B cell (primary cell): ENCODE results near the gene HHAT. TPM values are rescaled to one million over a fixed set of nuclear protein-coding genes. Genes with fewer than 3 reads are reported as not detected.

ENCODE experiments used
- ATAC-seq: fragments of 200-7000 bp; cut with Tn5 transposase; one replicate; pipeline ENCODE4 v1.10.0; 2021; ENCODE audit warnings: low read depth, mild to moderate bottlenecking, moderate number of reproducible peaks, moderate library complexity
- CTCF ChIA-PET: fragments of 350-600 bp; sonication (Branson Sonifier 250); formaldehyde crosslinking; loops from one replicate; lab custom pipeline; 2021; ENCODE audit warnings: antibody characterized with exemption, inconsistent platforms; lab: Charles Lee
- POLR2A ChIA-PET: fragments of 350-600 bp; sonication (Branson Sonifier 250); formaldehyde crosslinking; loops from one replicate; lab custom pipeline; 2021; ENCODE audit warnings: antibody characterized with exemption; lab: Charles Lee
- DNase-seq: peaks from one replicate; pipeline ENCODE4 v3.0.0; 2013
- H2AFZ ChIP-seq: 2 replicates; pipeline ENCODE4 v1.6.1; 2012; ENCODE audit warnings: mild to moderate bottlenecking, low read depth, low read length; ENCODE audit not compliant: insufficient read depth, poor library complexity, severe bottlenecking
- H3K27ac ChIP-seq, 2 donors: 1 replicate in 1 of 2; 2 replicates in 1 of 2; pipeline ENCODE4 v1.5.1; 2012 to 2013; ENCODE audit warnings: low read length in 2 of 2, mild to moderate bottlenecking in 2 of 2, moderate library complexity in 1 of 2
- H3K27me3 ChIP-seq, 4 experiments: fragments of 200-600 bp in 1 of 4; sonication (generic) in 1 of 4; replicated peaks in 1 of 4; 1 replicate in 2 of 4; 2 replicates in 2 of 4; pipeline versions ENCODE4 v1.6.1 to v1.7.0; 2013 to 2016; ENCODE audit warnings: low read length in 3 of 4, mild to moderate bottlenecking in 2 of 4, mixed read lengths in 1 of 4, moderate library complexity in 1 of 4; ENCODE audit not compliant: insufficient read depth in 4 of 4, control insufficient read depth in 3 of 4; ENCODE audit errors: control extremely low read depth in 1 of 4
- H3K36me3 ChIP-seq, 2 experiments: replicated peaks in 1 of 2; 1 replicate in 1 of 2; 2 replicates in 1 of 2; pipeline versions ENCODE4 v1.6.1 to v1.7.1; 2013; ENCODE audit warnings: low read length in 1 of 2; ENCODE audit not compliant: insufficient read depth in 2 of 2, control insufficient read depth in 1 of 2; ENCODE audit errors: control extremely low read depth in 1 of 2, extremely low read depth in 1 of 2
- H3K4me1 ChIP-seq, 2 donors: fragments of 200-600 bp in 1 of 2; sonication (generic) in 1 of 2; 1 replicate in 1 of 2; 2 replicates in 1 of 2; pipeline versions ENCODE4 v1.5.1 to v1.6.1; 2013 to 2017; ENCODE audit warnings: low read length in 2 of 2; ENCODE audit not compliant: control insufficient read depth in 2 of 2, insufficient read depth in 2 of 2
- H3K4me2 ChIP-seq: replicated peaks from 2 replicates; pipeline ENCODE3; 2012; ENCODE audit warnings: mild to moderate bottlenecking, low read depth, low read length; ENCODE audit not compliant: poor library complexity, severe bottlenecking
- H3K4me3 ChIP-seq, 5 experiments: fragments of 200-600 bp in 1 of 5; sonication (generic) in 1 of 5; 1 replicate in 3 of 5; 2 replicates in 2 of 5; pipeline versions ENCODE4 v1.5.1 to v1.7.0; 2011 to 2016; ENCODE audit warnings: low read length in 4 of 5, mild to moderate bottlenecking in 4 of 5, low read depth in 2 of 5, control low read depth in 1 of 5, moderate library complexity in 1 of 5; ENCODE audit not compliant: insufficient read depth in 1 of 5; ENCODE audit errors: control extremely low read depth in 1 of 5, extremely low read depth in 1 of 5
- H3K79me2 ChIP-seq: fragments of 200-600 bp; sonication (generic); one replicate; pipeline ENCODE4 v1.6.0; 2016; ENCODE audit warnings: low read length; ENCODE audit not compliant: control insufficient read depth, insufficient read depth
- H3K9ac ChIP-seq: fragments of 200-600 bp; sonication (generic); 2 replicates; pipeline ENCODE4 v1.6.1; 2017; ENCODE audit warnings: mild to moderate bottlenecking, low read length, moderate library complexity
- H3K9me3 ChIP-seq, 3 donors: one replicate each; pipeline versions ENCODE4 v1.6.1 to v1.7.1; 2013; ENCODE audit warnings: low read length in 2 of 3; ENCODE audit not compliant: control insufficient read depth in 2 of 3, insufficient read depth in 1 of 3; ENCODE audit errors: control extremely low read depth in 1 of 3
- H4K20me1 ChIP-seq: 2 replicates; pipeline ENCODE4 v1.6.0; 2012; ENCODE audit warnings: mild to moderate bottlenecking, low read length; ENCODE audit not compliant: insufficient read depth, control insufficient read depth, poor library complexity, severe bottlenecking
- H3K27ac Mint-ChIP-seq: one replicate; pipeline ENCODE4 v1.8.0; 2021; ENCODE audit warnings: mixed read lengths
- H3K27me3 Mint-ChIP-seq: one replicate; pipeline ENCODE4 v1.8.0; 2021; ENCODE audit warnings: mixed read lengths
- H3K4me1 Mint-ChIP-seq: one replicate; pipeline ENCODE4 v1.8.0; 2021; ENCODE audit warnings: mixed read lengths
- H3K4me3 Mint-ChIP-seq: one replicate; pipeline ENCODE4 v1.8.0; 2021; ENCODE audit warnings: mixed read lengths
- H3K9me3 Mint-ChIP-seq: one replicate; pipeline ENCODE4 v1.8.0; 2022; ENCODE audit warnings: mixed read lengths; ENCODE audit not compliant: insufficient read depth
- CTCF ChIP-seq: fragments of 200-600 bp; IDR thresholded peaks from one replicate; pipeline ENCODE4 v1.8.0; 2022; ENCODE audit warnings: antibody characterized with exemption, mild to moderate bottlenecking
- EZH2 ChIP-seq: IDR thresholded peaks from 2 replicates; pipeline ENCODE4 v1.6.1; 2012; ENCODE audit warnings: borderline replicate concordance, low read depth, mild to moderate bottlenecking, moderate library complexity, low read length; ENCODE audit not compliant: insufficient read depth, poor library complexity, severe bottlenecking
- WGBS: methylation state at CpG from one replicate; pipeline ENCODE4 v1.1.5; 2013; ENCODE audit warnings: missing lambda C conversion rate; ENCODE audit not compliant: insufficient coverage; 5-methylcytosine and 5-hydroxymethylcytosine counted together
- intact Hi-C: fragments of 100-400 bp; cut with micrococcal nuclease; formaldehyde crosslinking; loops from one replicate; pipeline ENCODE4 v1.10.0; 2022
- polyA plus RNA-seq: library from polyadenylated mRNA; depleted of rRNA; stranded (reverse); fragments of >200 nt; gene quantifications from 2 replicates; pipeline ENCODE4 v1.2.3, GENCODE V29; 2012
- total RNA-seq, 2 donors: library from RNA; stranded (reverse); fragments of 120-200 nt in 1 of 2; gene quantifications; 1 replicate in 1 of 2; 2 replicates in 1 of 2; pipeline versions ENCODE4 v1.2.3 to v1.2.4, GENCODE V29; 2013 to 2022

The HHAT gene
- total and polyA plus RNA-seq, 2 donors (not counting 1 experiment from before 2014, with no cell fraction given) = 4.0 to 28.2 TPM

GRCh38 chr1:210371916-210372315, 43.2 kb downstream of the HHAT start:
- H3K27ac Mint-ChIP-seq = no peak overlapping the region
- Histone ChIP-seq H3K27me3 (no peaks in the 10 kb centered on the region), H4K20me1 (no peaks in the 10 kb centered on the region), H3K79me2 (no peaks in the 10 kb centered on the region), H3K4me1 (no peaks in the 10 kb centered on the region), H2AFZ (no peak overlapping the region), H3K27ac (no peak overlapping the region), H3K9me3 (no peaks in the 10 kb centered on the region), H3K4me2 (no peak overlapping the region), H3K36me3 (no peaks in the 10 kb centered on the region), H3K9ac (no peak overlapping the region), H3K4me3 (no peak overlapping the region)
- WGBS = 75% methylated on average over 2 of the region's 2 CpGs
- no peak overlapping the region for H3K4me3 Mint-ChIP-seq
- peaks cover 1% of the 10 kb centered on the region for H3K4me1 Mint-ChIP-seq
- intact Hi-C loops = no loop called here
- no peak for TF ChIP-seq EZH2
- TF ChIP-seq CTCF = no peak
- POLR2A ChIA-PET = no interaction called here
- H3K27me3 Mint-ChIP-seq = no peaks in the 10 kb centered on the region
- no peak for ATAC-seq
- no peaks in the 10 kb centered on the region for H3K9me3 Mint-ChIP-seq
- CTCF ChIA-PET = no interaction called here
- no peak for DNase-seq

DNA sequence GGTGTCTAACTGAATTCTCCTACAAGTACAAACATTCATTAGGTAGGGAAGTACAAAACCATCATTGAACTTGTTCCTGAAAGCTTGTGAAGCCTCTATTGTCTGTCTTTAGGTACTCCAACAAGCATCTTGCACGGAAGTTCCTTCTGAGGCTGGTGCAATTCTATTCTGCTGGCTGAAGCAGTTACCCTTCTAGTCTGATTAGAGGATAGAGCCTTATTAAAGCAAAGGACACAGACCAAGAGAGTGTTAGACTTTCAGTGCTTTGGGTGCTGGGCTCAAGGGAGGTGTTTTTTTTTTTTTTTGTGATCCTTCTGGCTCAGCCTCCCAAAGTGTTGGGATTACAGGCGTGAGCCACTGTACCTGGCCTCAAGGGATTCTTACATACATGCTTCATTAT, 43.8 kb downstream of the HHAT start:
- no peak overlapping the region for H3K4me3 ChIP-seq
- H3K79me2 ChIP-seq = no peaks in the 10 kb centered on the region
- no peak overlapping the region for H3K27ac ChIP-seq
- Mint-ChIP-seq H3K4me3 (no peak overlapping the region), H3K27ac (no peak overlapping the region), H3K27me3 (no peaks in the 10 kb centered on the region), H3K9me3 (no peaks in the 10 kb centered on the region), H3K4me1 (peaks cover 1% of the 10 kb centered on the region)
- H3K27me3 ChIP-seq = no peaks in the 10 kb centered on the region
- ChIA-PET CTCF (no interaction called here), POLR2A (no interaction called here)
- 100% methylated on average over 2 of the region's 2 CpGs for WGBS
- no peak overlapping the region for H2AFZ ChIP-seq
- TF ChIP-seq CTCF (no peak), EZH2 (no peak)
- no peaks in the 10 kb centered on the region for H3K36me3 ChIP-seq
- no peak for ATAC-seq
- no peaks in the 10 kb centered on the region for H3K9me3 ChIP-seq
- intact Hi-C loops = no loop called here
- no peaks in the 10 kb centered on the region for H4K20me1 ChIP-seq
- H3K9ac ChIP-seq = no peak overlapping the region
- DNase-seq = no peak
- no peak overlapping the region for H3K4me2 ChIP-seq
- no peaks in the 10 kb centered on the region for H3K4me1 ChIP-seq
